RWPE2 (cell line): ENCODE data around the gene APBA1.
"Not testable (repeated sequence)": the region's sequence is repeated elsewhere in the genome, so short reads cannot be mapped to it uniquely, and the experiment has no call there.

ENCODE experiments used
- ATAC-seq: fragments of 200-7000 bp; cut with Tn5 transposase; 3 replicates; pipeline ENCODE4 v1.9.1; 2021; ENCODE audit warnings: low read depth
- DNase-seq: peaks from one replicate; pipeline ENCODE4 v3.0.0-alpha.2; 2020; ENCODE audit warnings: low spot score
- H3K27ac ChIP-seq: fragments of 450-650 bp; 2 replicates; pipeline ENCODE4 v1.5.1; 2017; ENCODE audit warnings: mild to moderate bottlenecking; ENCODE audit not compliant: poor library complexity, severe bottlenecking
- H3K27me3 ChIP-seq: fragments of 250-450 bp; sonication (Bioruptor Pico); 2 replicates; pipeline ENCODE4 v1.5.1; 2021; ENCODE audit warnings: mild to moderate bottlenecking, moderate library complexity; ENCODE audit not compliant: insufficient read depth, poor library complexity, severe bottlenecking
- H3K36me3 ChIP-seq: fragments of 250-450 bp; sonication (Bioruptor Pico); 2 replicates; pipeline ENCODE4 v1.5.1; 2020; ENCODE audit warnings: low read depth, mild to moderate bottlenecking, moderate library complexity
- H3K4me1 ChIP-seq: fragments of 250-450 bp; sonication (Bioruptor Pico); 2 replicates; pipeline ENCODE4 v1.5.1; 2021; ENCODE audit warnings: mild to moderate bottlenecking, moderate library complexity; ENCODE audit not compliant: insufficient read depth, poor library complexity, severe bottlenecking
- H3K4me3 ChIP-seq: fragments of 250-450 bp; sonication (Bioruptor Pico); 2 replicates; pipeline ENCODE4 v1.5.1; 2021; ENCODE audit warnings: mild to moderate bottlenecking, moderate library complexity; ENCODE audit not compliant: severe bottlenecking
- H3K9me3 ChIP-seq: fragments of 250-450 bp; sonication (Bioruptor Pico); 2 replicates; pipeline ENCODE4 v1.5.1; 2021; ENCODE audit warnings: mild to moderate bottlenecking, moderate library complexity; ENCODE audit not compliant: severe bottlenecking
- TF ChIP-seq, protein P1 (sequence below): fragments of 450-650 bp; IDR thresholded peaks from one replicate; pipeline ENCODE4 v1.5.1; 2017; ENCODE audit warnings: mild to moderate bottlenecking, moderate library complexity; ENCODE audit not compliant: poor library complexity, severe bottlenecking

Gene APBA1

DNA sequence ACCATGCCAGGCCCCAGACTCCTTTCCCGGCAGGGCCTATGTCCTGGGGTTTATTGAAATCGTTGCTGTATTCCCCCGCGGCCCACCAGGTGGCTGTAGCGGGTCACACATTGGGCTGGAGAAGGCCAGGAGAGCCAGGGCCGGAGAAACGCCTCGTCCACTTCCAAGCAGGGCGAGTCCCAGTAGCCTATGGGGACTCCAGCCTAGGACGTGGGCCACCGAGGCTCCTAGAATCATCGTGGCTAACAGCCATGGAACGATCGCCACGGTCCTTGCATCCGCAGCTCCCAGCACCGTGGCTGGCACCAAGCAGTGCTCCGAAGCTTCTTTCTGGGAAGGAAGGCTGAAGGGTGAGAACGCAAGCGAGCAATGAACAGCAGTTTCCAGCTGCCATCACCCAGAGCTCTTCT is 259.4 kb downstream of the APBA1 start:
- Histone ChIP-seq H3K27me3 (no peaks in the 10 kb centered on the region), H3K4me3 (no peak overlapping the region), H3K9me3 (no peaks in the 10 kb centered on the region), H3K36me3 (no peaks in the 10 kb centered on the region), H3K27ac (no peak overlapping the region), H3K4me1 (no peaks in the 10 kb centered on the region)
- TF ChIP-seq, protein P1, sequence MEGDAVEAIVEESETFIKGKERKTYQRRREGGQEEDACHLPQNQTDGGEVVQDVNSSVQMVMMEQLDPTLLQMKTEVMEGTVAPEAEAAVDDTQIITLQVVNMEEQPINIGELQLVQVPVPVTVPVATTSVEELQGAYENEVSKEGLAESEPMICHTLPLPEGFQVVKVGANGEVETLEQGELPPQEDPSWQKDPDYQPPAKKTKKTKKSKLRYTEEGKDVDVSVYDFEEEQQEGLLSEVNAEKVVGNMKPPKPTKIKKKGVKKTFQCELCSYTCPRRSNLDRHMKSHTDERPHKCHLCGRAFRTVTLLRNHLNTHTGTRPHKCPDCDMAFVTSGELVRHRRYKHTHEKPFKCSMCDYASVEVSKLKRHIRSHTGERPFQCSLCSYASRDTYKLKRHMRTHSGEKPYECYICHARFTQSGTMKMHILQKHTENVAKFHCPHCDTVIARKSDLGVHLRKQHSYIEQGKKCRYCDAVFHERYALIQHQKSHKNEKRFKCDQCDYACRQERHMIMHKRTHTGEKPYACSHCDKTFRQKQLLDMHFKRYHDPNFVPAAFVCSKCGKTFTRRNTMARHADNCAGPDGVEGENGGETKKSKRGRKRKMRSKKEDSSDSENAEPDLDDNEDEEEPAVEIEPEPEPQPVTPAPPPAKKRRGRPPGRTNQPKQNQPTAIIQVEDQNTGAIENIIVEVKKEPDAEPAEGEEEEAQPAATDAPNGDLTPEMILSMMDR = peak; percentile 72
- ATAC-seq = peak; percentile 86
- DNase-seq = no peak

DNA sequence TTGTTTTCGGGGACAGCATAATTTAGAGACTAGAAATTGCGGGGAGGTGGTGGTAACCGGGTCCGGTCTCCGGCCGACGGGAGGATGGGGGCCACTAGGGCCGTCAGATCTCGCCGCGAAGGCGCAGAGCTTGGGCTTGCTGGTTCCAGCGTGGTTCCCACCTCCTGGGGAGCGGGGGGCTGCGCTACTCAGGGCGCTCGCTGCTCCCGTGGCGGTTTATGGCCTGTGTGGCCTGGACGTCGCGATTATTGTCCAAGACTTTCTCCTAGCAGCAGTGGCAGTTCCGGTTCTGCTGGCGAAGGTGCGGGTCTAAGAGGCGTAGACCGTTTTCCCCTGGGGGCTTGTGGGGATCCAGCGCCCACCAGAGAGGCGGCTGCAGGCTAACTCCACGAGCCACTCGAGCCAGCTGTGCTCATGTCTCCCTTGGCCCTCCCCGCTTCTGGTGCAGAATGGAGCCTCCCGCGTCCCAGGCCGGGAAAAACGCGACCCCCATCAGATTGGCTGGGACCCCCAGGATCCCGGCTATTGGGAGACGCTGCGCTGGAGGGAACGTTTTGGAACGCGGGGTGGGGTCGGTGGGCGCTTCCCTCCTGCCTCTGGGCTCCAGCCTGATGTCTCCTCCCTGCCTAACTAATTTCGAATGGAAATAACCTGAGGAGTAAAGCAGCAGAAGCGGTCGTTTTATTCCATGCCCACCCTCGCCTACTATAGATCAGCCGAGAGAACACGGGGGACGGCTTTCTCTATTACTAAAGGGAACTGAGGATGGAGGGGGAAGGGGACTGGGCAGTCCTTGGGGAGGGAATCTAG is 260.0 kb downstream of the APBA1 start:
- no peak overlapping the region for H3K27ac ChIP-seq
- H3K27me3 ChIP-seq = no peaks in the 10 kb centered on the region
- DNase-seq (no peak), ATAC-seq (no peak)
- H3K9me3 ChIP-seq = no peaks in the 10 kb centered on the region
- TF ChIP-seq, protein P1 = no peak
- H3K4me3 ChIP-seq = no peak overlapping the region
- H3K36me3 ChIP-seq = no peaks in the 10 kb centered on the region
- H3K4me1 ChIP-seq = no peaks in the 10 kb centered on the region

DNA sequence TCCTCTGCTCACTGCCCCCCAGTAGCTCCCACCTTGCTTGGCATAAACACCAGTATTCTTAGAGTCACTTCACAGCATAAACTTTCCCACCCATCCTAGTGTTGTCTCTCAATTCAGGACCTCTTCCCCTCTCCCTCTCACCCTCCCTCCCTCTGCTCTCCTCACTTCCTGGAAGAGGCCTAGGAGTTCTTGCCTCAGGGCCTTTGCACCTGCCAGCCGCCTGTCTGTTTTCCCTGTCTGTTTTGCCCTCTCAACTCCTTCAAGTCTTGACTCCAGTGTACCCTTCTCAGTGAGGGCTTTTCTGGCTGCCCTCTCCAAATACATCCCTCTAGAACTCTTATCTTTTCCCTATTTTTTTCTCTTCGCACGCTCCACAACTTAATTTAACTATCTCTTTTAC is 260.9 kb downstream of the APBA1 start:
- H3K4me1 ChIP-seq = no peaks in the 10 kb centered on the region
- H3K4me3 ChIP-seq = no peak overlapping the region
- no peaks in the 10 kb centered on the region for H3K9me3 ChIP-seq
- H3K27me3 ChIP-seq = no peaks in the 10 kb centered on the region
- H3K36me3 ChIP-seq = no peaks in the 10 kb centered on the region
- ATAC-seq (no peak), DNase-seq (no peak)
- TF ChIP-seq, protein P1 = no peak
- H3K27ac ChIP-seq = no peak overlapping the region

DNA sequence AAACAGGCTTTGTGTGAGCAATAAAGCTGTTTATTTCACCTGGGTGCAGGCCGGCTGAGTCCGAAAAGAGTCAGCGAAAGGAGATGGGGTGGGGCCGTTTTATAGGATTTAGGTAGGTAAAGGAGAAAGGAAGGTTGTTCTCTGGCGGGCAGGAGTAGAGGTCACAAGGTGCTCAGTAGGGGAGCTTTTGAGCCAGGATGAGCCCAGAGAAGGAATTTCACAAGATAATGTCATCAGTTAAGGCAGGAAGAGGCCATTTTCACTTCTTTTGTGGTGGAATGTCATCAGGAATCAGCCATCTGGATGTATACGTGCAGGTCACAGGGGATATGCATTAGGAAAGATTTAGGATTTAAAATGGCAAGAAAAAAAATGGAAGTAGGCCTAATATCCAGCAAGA is 262.2 kb downstream of the APBA1 start:
- not testable (repeated sequence) for DNase-seq, H3K36me3 ChIP-seq, H3K27me3 ChIP-seq, H3K27ac ChIP-seq, H3K4me3 ChIP-seq, ATAC-seq, H3K9me3 ChIP-seq, H3K4me1 ChIP-seq

DNA sequence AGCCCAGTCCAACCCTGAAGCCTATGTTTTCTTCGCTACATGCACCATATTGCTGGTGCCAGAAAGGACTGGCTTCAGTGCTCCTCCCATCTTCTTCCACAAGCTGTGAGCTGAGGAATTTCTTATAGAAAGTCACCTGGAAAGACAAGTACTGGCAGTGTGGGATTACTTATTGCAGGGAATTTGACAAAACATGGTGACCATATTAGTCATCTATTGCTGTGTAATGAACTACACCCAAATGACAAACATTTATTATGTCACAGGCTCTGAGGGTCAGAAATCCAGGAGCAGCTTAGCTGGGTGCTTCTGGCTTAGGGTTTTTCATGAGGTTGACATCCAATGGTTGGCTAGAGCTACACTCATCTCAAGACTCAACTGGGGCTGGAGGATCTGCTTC is 271.7 kb downstream of the APBA1 start:
- TF ChIP-seq, protein P1 = no peak
- H3K4me3 ChIP-seq = no peak overlapping the region
- no peaks in the 10 kb centered on the region for H3K36me3 ChIP-seq
- no peak for ATAC-seq
- H3K27ac ChIP-seq = no peak overlapping the region
- no peak for DNase-seq
- H3K9me3 ChIP-seq = no peaks in the 10 kb centered on the region
- H3K27me3 ChIP-seq = no peaks in the 10 kb centered on the region
- H3K4me1 ChIP-seq = no peaks in the 10 kb centered on the region
